ENCODE data around the gene THEMIS.
"Not testable (repeated sequence)": the region's sequence is repeated elsewhere in the genome, so short reads cannot be mapped to it uniquely, and the experiment has no call there.

THEMIS gene

DNA sequence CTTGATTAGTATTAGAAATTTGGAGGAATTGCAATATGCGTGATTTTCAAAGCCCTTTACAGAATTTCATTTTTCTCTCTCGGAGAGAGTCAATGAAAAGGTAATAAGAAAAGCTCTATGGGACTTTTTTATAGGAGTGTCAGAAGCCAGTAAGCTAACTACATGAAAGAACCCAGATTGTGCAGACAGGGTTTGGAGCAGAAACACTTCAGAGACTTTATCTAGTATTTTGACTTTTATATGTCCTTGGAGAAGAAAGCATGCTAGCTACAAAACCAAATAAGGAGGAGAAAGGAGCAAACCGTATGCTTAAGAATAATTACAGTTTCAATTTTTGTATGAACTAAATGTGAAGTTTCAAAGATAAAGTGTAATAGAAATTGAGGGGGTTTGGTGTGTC lies 182.2 kb downstream of the THEMIS start:
- DNase-seq (ENCODE audit: low read depth) = no peak

DNA sequence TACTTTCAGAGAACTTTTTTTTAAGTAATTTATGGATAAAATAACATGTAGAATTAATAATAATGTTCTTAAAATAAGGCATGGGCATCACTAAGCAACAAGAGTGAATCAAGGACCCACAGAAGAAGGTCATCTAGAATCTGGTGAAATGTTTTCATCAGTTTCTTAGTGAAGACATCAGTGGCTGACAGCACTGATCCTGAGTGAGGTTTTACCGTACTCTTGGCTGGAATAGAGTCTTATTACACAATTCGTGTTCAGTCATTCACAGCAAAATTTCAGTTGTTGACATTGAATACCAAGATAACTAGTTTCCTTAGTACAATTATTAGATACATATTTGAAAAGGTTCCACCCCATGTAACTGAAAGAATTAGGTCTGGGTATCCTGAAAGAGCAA lies 183.5 kb downstream of the THEMIS start:
- no peak for DNase-seq (ENCODE audit: low read depth)

DNA sequence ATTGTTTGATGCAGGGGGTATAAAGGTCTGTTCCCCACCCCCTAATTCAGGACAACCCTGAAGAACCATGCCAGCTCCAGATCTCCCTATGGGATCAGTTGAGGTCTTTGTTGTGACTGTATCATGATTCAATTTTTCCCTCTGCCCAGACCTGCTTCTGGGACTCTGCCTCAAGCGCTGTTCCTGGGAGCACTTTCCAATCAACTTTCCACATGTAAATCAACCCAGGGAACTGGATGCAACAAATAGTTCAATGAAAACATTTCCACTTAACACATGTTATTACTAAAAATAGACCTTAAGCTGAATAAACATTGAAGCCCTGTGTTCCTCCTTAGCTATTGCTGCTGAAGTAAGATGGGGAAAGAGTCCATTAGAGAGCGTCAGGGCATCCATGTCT lies 184.4 kb downstream of the THEMIS start:
- DNase-seq (ENCODE audit: low read depth) = no peak

DNA sequence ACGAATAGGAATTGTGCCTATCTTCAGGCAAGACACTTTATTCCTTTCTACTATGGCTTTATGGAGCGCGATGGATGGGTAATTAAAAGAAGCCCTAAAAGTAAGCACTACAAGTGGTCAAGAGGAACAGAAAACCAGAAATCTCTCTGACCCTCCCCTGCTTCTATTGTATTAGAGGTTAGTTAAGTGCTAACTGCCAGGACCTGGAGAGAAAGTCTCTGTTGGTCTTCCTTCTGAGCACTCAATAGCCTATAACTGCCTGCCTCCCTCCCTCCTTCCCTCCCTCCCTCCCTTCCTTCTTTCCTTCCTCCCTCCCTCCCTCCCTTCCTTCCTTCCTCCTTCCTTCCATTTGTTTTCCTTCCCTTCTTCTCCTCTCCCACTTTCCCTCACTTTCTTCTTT lies 190.2 kb downstream of the THEMIS start:
- no peak for DNase-seq (ENCODE audit: low read depth)

DNA sequence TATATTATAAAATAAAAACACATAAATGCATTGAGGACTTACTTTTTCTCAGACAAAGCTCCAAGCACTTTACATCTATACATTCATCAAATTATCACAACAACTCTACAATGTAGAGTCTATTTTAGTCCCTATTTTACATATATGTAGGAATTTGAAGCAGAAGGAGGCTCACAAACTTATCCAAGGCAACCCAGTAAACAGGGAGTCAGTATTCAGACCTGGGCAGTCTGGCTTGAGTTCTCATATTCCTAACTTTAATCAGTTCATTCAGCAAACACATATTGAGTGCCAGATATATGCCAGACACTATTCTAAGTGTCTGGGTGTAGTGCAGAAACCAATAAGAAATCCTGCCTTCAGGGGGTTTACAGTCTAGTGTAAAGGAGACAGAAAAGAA lies 194.6 kb downstream of the THEMIS start:
- DNase-seq (ENCODE audit: low read depth) = no peak

DNA sequence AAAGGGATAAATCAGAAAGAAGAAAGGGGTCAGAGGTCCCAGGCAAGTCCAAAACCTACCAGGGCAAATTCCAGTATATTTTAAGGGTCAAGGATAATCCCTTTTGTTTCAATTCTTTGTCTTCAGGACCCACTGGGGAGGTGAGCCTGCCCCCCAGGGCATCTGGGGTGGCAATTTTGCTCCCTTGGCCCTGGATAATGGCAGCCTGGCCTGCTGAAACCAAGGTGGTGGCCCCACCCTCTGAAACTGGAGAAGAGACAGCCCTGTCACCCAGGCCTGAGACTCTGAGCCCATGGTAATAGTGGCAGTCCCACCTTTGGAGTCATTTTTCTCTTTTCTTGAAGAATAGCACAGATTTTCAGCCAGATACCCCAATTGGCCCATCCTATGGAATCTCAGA lies 205.8 kb downstream of the THEMIS start:
- DNase-seq (ENCODE audit: low read depth) = no peak

DNA sequence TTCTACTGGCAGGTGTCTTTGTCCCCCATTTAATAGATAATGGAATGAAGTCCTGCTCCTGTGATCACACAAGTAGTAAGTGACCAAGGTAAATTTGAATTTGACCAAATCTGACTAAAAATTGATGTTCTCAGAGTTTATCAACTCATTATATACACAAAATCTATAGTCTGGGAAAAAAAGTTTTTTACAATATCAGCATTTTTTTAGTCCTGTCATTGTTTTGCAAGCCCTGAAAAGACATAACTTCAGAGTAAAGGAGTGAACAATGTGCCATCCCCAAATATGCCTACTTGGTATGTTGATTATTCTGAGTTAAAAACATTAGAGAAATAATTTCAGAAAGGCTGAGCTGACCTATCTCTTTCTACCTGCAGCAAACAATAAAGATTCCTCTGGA lies 209.7 kb downstream of the THEMIS start:
- DNase-seq (ENCODE audit: low read depth) = no peak

DNA sequence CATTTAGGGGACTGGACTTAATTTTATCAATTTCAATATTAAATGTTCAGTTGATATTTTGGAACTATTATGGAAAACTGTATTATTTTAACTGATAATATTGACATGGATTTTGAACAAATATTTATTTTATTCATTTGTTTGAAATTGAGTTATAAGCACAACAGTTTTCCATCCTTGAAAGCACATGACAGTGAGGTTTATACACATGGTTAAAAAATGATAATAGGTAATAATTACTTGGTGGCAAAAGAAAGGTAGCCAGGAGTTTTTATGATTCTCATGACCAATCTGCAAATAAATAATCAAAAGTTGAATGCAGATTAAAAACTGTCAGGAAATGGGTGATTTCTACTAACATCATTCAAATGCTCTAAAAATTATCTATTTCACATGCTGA lies 210.3 kb downstream of the THEMIS start:
- DNase-seq (ENCODE audit: low read depth) = no peak

DNA sequence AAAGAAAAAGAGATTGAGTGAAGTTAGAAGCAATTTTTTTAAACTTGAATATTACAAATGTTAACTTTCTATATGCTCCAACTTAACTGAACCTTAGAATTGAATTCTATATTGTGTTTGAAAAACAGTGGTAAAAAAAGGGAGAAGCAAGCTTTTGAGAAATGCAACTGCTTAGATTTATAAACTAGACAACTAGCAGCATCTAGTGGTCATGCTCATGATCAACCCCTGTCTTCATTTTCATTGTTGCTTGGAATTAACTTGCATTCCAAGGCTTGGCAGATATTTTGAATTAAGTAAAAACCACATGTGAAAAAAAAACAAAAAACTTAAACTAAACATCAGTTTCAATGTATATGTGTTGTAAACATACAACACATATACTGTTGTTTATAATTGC lies 210.8 kb downstream of the THEMIS start:
- DNase-seq (ENCODE audit: low read depth) = no peak

DNA sequence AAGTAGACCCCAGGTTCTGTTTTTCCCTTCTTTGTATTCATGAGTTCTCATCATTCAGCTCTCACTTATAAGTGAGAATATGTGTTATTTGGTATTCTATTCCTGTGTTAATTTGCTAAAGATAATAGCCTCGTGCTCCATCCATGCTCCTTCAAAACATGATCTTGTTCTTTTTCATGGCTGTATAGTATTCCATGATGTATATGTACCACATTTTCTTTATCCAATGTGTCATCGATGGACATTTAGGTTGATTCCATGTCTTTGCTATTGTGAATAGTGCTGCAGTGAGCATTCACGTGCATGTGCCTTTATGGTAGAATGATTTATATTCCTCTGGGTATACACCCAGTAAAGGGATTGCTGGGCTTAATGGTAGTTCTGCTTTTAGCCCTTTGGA lies 213.4 kb downstream of the THEMIS start:
- not testable (repeated sequence) for DNase-seq (ENCODE audit: low read depth)

DNA sequence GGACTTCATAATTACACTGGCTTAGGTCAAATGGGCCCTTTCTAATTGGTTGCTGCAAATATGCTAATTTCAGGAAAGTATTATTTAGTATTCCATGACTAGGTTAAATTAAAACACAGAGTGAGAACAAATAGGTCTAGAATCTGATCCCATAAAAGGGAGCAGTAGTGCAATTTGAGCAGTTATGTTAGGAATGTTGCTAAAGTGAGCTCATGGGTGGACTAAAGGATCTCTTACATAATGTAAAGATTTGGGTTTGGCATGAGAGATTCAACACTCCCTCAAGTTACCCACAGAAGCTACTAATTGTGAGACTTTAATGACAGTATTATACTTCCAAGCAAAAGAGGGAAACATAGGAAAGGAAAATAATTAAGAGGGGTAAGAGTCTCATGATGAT lies 214.8 kb downstream of the THEMIS start:
- DNase-seq (ENCODE audit: low read depth) = no peak

DNA sequence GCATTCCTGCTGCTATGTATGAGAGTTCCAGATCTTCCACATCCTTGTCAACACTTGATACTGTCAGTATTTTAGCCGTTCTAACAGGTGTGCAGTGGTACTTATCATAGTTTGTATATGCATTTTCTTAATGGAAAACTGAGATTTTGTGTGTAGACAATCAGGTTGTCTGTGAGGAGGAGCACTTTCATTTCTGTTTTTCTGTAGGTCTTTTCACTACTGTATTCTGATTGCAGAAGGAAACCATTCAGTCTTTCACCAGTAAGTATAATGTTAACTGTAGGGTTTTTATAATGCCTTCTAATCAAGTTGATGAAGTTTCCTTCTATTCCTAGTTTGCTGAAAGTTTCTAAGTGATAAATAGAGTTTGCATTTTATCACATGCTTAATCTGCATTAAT lies 216.4 kb downstream of the THEMIS start:
- DNase-seq (ENCODE audit: low read depth) = no peak
